Type B pancreatic cell (in vitro differentiated cells): ENCODE results near the gene ALPP. TPM values are rescaled to one million over a fixed set of nuclear protein-coding genes. Genes with fewer than 3 reads are reported as not detected.
"Not testable (repeated sequence)": the region's sequence is repeated elsewhere in the genome, so short reads cannot be mapped to it uniquely, and the experiment has no call there.

ENCODE experiments used
- DNase-seq: peaks from one replicate; pipeline ENCODE4 v3.0.0; 2021; ENCODE audit warnings: mixed read lengths; ENCODE audit not compliant: unreplicated experiment; ENCODE audit errors: extremely low spot score
- H3K27ac Mint-ChIP-seq: 2 replicates; pipeline ENCODE4 v1.8.0; 2021; ENCODE audit warnings: mild to moderate bottlenecking, mixed read lengths
- H3K27me3 Mint-ChIP-seq: 2 replicates; pipeline ENCODE4 v1.8.0; 2021; ENCODE audit warnings: mixed read lengths
- H3K36me3 Mint-ChIP-seq: 2 replicates; pipeline ENCODE4 v1.8.0; 2021; ENCODE audit warnings: mixed read lengths
- H3K4me1 Mint-ChIP-seq: one replicate; pipeline ENCODE4 v1.8.0; 2021; ENCODE audit warnings: mixed read lengths; ENCODE audit not compliant: unreplicated experiment
- H3K4me3 Mint-ChIP-seq: 2 replicates; pipeline ENCODE4 v1.8.0; 2021; ENCODE audit warnings: mild to moderate bottlenecking, mixed read lengths
- H3K9me3 Mint-ChIP-seq: 2 replicates; pipeline ENCODE4 v1.8.0; 2021; ENCODE audit warnings: mixed read lengths
- CTCF ChIP-seq: fragments of 200-600 bp; sonication (generic); conservative IDR thresholded peaks from 2 replicates; pipeline ENCODE4 v1.5.0; 2021; ENCODE audit warnings: antibody characterized with exemption, mild to moderate bottlenecking
- total RNA-seq: library from RNA; stranded (reverse); gene quantifications from 2 replicates; pipeline ENCODE4 v1.2.1, GENCODE V29; 2021; ENCODE audit warnings: low replicate concordance

ALPP gene
- total RNA-seq, 1 donor from 2014 or later, result 0.27 TPM

- no peak overlapping the region for H3K27ac Mint-ChIP-seq
Measured at GRCh38 chr2:232361646-232362045, 16.9 kb upstream of the ALPP start.

DNA sequence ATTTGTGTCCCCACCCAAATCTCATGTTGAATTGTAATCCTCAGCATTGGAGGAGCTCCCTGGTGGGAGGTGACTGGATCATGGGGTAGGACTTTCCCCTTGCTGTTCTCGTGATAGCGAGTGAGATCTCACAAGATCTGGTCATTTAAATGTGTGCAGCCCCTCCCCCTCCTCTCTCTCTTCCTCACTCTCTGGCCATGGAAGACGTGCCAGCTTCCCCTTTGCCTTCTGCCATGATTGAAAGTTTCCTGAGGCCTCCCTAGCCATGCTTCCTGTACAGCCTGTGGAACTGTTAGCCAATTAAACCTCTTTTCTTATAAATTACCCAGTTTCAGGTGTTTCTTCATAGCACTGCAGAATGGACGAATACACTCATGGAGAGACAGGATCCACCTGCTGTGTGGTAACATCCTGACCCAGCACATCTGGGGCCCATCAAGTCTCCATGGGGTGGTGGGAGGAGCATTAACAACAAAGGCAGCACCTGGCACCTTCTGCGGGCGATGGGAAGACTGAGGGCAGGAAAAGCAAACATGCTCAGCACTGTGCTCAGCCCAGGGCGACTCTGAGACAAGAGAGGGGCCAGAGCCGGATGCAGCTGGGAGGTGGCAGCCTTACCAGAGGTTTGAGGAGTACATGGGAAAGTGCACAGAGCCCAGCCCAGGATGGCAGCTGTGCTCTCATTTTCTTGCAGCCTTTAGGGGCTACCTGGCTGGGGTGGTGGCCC is 16.2 kb upstream of the ALPP start:
- no peak for TF ChIP-seq CTCF
- Mint-ChIP-seq H3K36me3 (no peaks in the 10 kb centered on the region), H3K27me3 (peaks cover 4% of the 10 kb centered on the region), H3K27ac (no peak overlapping the region), H3K4me1 (no peaks in the 10 kb centered on the region), H3K4me3 (no peak overlapping the region), H3K9me3 (no peaks in the 10 kb centered on the region)
- no peak for DNase-seq

More at GRCh38 chr2:232361646-232362045, 16.9 kb upstream of the ALPP start:
- no peaks in the 10 kb centered on the region for H3K4me1 Mint-ChIP-seq
- H3K36me3 Mint-ChIP-seq, result no peaks in the 10 kb centered on the region
- no peak for DNase-seq
- peaks cover 4% of the 10 kb centered on the region for H3K27me3 Mint-ChIP-seq
- H3K4me3 Mint-ChIP-seq, result no peak overlapping the region
- no peaks in the 10 kb centered on the region for H3K9me3 Mint-ChIP-seq
- TF ChIP-seq CTCF, result no peak

- not testable (repeated sequence) for H3K4me3 Mint-ChIP-seq, H3K27ac Mint-ChIP-seq, H3K27me3 Mint-ChIP-seq, H3K4me1 Mint-ChIP-seq, DNase-seq, H3K36me3 Mint-ChIP-seq, H3K9me3 Mint-ChIP-seq
Measured at GRCh38 chr2:232363064-232363783, 15.3 kb upstream of the ALPP start.

- no peak for TF ChIP-seq CTCF
- peaks cover 4% of the 10 kb centered on the region for H3K27me3 Mint-ChIP-seq
- H3K4me1 Mint-ChIP-seq, result no peaks in the 10 kb centered on the region
- H3K27ac Mint-ChIP-seq, result no peak overlapping the region
- H3K36me3 Mint-ChIP-seq, result no peaks in the 10 kb centered on the region
- H3K9me3 Mint-ChIP-seq, result no peaks in the 10 kb centered on the region
- H3K4me3 Mint-ChIP-seq, result no peak overlapping the region
- DNase-seq, result no peak
Measured at GRCh38 chr2:232363784-232364615, 14.6 kb upstream of the ALPP start.

DNA sequence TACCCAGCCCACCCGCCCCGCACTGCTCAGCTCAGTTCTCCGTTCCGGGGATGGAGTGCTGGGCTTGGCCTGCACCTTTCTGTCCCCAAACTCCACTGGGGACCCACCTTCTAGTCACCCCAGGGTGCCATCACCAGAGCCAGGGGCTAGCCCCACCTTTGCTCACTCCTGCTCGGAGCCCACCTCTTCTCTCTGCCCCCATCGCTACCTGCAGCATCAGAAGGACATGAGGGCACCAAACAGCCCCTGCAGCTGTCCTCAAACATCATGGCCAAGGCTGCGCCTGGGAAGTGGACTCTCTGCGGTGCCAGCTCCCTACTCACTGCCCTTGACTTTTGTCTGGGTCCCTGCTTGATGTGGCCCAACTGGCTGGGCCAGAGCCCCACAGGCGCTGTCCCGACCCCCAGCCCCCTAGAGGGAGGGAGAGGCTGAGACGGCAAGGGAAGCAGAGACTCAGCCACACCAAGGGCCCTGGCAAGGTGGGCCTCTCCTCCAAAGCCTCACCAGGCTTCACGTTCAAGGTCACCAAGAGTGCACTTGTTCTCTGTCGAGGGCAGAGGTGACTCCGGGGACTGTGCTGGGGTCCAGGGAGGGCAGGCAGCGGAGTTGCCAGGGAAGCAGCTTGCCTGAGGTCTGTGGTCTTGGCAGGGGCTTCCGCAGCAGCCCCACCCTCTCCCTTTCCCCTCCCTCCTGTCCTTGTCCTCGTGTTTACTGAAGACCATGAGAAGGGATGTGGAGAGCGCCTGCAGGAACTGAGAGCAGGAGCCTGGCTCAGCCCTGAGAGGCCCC is 13.6 kb upstream of the ALPP start:
- H3K27me3 Mint-ChIP-seq, H3K4me3 Mint-ChIP-seq, H3K36me3 Mint-ChIP-seq, H3K9me3 Mint-ChIP-seq, DNase-seq, H3K27ac Mint-ChIP-seq, H3K4me1 Mint-ChIP-seq: not testable (repeated sequence)

DNA sequence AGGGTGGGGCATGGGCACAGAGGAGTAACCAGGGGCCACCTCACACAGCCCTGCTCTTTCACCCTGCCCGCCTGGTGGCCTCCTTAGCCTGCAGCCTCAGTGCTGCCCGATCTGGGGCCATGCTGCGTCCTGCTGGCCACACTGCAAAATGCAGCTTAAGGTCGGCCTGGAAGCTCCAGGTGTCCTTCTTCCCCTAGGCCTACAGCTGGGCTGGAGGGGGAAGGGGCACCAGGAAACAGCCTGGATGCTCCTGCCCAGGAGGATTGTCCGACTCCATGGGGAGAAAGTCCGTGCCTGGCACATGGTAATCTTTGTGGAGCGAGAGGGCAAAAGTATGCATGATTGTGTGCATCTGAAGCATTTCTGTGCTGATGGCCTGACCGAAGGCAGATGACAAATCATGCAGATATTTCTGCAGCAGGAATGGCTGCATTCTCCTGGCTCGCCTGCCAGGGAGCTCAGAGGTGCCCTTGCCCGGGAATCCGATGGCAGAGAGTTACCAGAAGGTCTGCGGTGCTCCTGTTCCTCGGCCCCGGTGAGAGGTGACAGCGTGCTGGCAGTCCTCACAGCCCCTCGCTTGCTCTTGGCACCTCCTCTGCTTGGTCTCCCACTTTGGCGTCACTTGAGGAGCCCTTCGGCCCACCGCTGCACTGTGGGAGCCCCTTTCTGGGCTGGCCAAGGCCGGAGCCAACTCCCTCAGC is 12.8 kb upstream of the ALPP start:
- Mint-ChIP-seq H3K27ac (no peak overlapping the region), H3K9me3 (no peaks in the 10 kb centered on the region), H3K36me3 (no peaks in the 10 kb centered on the region), H3K27me3 (peaks cover 4% of the 10 kb centered on the region), H3K4me3 (no peak overlapping the region), H3K4me1 (no peaks in the 10 kb centered on the region)
- peak; percentile 70 for TF ChIP-seq CTCF
- DNase-seq, result no peak

GRCh38 chr2:232366461-232366860 is 12.1 kb upstream of the ALPP start:
- not testable (repeated sequence) for DNase-seq, H3K9me3 Mint-ChIP-seq, H3K27ac Mint-ChIP-seq, H3K4me1 Mint-ChIP-seq, H3K27me3 Mint-ChIP-seq, H3K36me3 Mint-ChIP-seq, H3K4me3 Mint-ChIP-seq
